ENCODE measurements around the gene MFSD11. TPM values are rescaled to one million over a fixed set of nuclear protein-coding genes. Genes with fewer than 3 reads are reported as not detected.
A peak's percentile ranks its signal among the peaks of the same experiment; 100 is the strongest.
"Not testable (repeated sequence)": the region's sequence is repeated elsewhere in the genome, so short reads cannot be mapped to it uniquely, and the experiment has no call there.

The MFSD11 gene
- total RNA-seq, 3 donors from 2014 or later: 14.6 to 16.6 (median 15.1) TPM

DNA sequence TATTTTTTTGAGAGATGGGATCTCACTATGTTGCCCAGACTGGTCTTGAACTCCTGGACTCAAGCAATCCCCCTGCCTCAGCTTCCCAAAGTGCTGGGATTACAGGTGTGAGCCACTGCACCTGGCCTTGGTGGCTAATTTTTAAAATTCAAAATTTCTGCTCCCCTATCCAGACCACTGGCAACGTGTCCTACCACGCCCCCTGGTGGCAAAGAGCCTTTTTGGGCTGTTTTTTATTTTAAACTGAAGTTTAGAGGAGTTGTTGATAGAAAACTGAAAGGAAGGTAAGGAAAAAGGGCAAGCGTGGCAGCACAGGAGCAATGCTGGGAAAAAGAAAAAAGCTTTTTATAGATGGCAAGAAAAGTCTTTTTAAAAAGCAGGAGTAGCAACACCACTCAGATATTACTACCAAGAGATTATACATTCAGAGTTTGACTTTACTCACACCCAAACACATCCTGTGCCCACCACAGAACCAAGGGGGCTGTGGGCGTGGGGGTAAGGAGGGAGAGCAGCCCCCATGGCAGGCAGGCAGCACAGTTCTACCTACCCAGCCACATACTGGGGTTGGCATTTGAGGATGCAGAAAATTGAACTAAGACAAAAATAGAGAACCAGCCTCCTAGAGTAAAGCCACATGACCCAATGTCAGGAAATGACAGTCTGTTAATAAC lies 23.0 kb upstream of the MFSD11 start:
- ATAC-seq (no peak), DNase-seq (peak; percentile 80)
- Mint-ChIP-seq H3K9me3 (no peaks in the 10 kb centered on the region), H3K27me3 (ENCODE audit: low read depth) (no peaks in the 10 kb centered on the region), H3K4me1 (ENCODE audit: low read depth) (peaks cover 41% of the 10 kb centered on the region), H3K4me3 (peak overlapping the region; percentile 45), H3K36me3 (ENCODE audit: insufficient read depth) (peaks cover 36% of the 10 kb centered on the region)

GRCh38 chr17:76715496-76715830 lies 22.5 kb upstream of the MFSD11 start:
- H3K4me3 Mint-ChIP-seq: no peak overlapping the region
- ATAC-seq (no peak), DNase-seq (no peak)

GRCh38 chr17:76716146-76716838 lies 21.6 kb upstream of the MFSD11 start:
- ATAC-seq: peak; percentile 83 to 89
- no peaks in the 10 kb centered on the region for H3K27me3 Mint-ChIP-seq (ENCODE audit: low read depth)
- H3K36me3 Mint-ChIP-seq (ENCODE audit: insufficient read depth): peaks cover 44% of the 10 kb centered on the region
- DNase-seq: peak; percentile 47
- H3K4me3 Mint-ChIP-seq: peak overlapping the region; percentile 20
- peaks cover 40% of the 10 kb centered on the region for H3K4me1 Mint-ChIP-seq (ENCODE audit: low read depth)
- no peaks in the 10 kb centered on the region for H3K9me3 Mint-ChIP-seq

More at GRCh38 chr17:76715496-76715830, 22.5 kb upstream of the MFSD11 start:
- Mint-ChIP-seq H3K9me3 (no peaks in the 10 kb centered on the region), H3K27me3 (ENCODE audit: low read depth) (no peaks in the 10 kb centered on the region), H3K4me1 (ENCODE audit: low read depth) (peaks cover 39% of the 10 kb centered on the region), H3K36me3 (ENCODE audit: insufficient read depth) (peaks cover 38% of the 10 kb centered on the region)

- no peak for ATAC-seq
- H3K4me3 Mint-ChIP-seq: no peak overlapping the region
- no peaks in the 10 kb centered on the region for H3K9me3 Mint-ChIP-seq
- H3K36me3 Mint-ChIP-seq (ENCODE audit: insufficient read depth): peaks cover 49% of the 10 kb centered on the region
- H3K4me1 Mint-ChIP-seq (ENCODE audit: low read depth): peaks cover 41% of the 10 kb centered on the region
- H3K27me3 Mint-ChIP-seq (ENCODE audit: low read depth): no peaks in the 10 kb centered on the region
- no peak for DNase-seq
Measured at GRCh38 chr17:76716839-76717215, 21.1 kb upstream of the MFSD11 start.

GRCh38 chr17:76718516-76718915 lies 19.4 kb upstream of the MFSD11 start:
- no peak overlapping the region for H3K4me3 Mint-ChIP-seq
- no peaks in the 10 kb centered on the region for H3K27me3 Mint-ChIP-seq (ENCODE audit: low read depth)
- H3K9me3 Mint-ChIP-seq: no peaks in the 10 kb centered on the region
- H3K4me1 Mint-ChIP-seq (ENCODE audit: low read depth): peaks cover 44% of the 10 kb centered on the region
- DNase-seq (no peak), ATAC-seq (no peak)
- H3K36me3 Mint-ChIP-seq (ENCODE audit: insufficient read depth): peaks cover 53% of the 10 kb centered on the region

DNA sequence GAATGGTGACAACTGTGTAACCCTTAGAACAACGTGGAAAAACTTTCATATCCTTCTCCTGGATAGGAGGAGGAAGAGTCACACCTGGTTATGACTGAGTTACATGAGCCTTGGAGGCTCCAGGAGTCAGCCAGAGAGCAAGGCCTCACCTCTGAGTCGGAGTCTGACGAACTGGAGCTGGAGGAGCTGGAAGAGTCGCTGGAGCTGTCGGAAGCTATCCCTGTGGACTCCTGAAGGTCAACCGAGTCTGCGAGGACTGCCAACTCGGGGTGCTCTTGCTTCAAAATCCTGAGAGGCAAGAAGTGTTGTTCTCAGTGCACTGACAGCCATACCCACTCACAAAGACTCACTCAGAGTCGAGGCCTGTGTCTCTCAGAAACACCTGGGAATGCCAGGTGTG lies 17.7 kb upstream of the MFSD11 start:
- DNase-seq (no peak), ATAC-seq (no peak)
- H3K4me3 Mint-ChIP-seq: no peak overlapping the region
- no peaks in the 10 kb centered on the region for H3K9me3 Mint-ChIP-seq
- H3K27me3 Mint-ChIP-seq (ENCODE audit: low read depth): no peaks in the 10 kb centered on the region
- H3K4me1 Mint-ChIP-seq (ENCODE audit: low read depth): peaks cover 39% of the 10 kb centered on the region
- peaks cover 45% of the 10 kb centered on the region for H3K36me3 Mint-ChIP-seq (ENCODE audit: insufficient read depth)

DNA sequence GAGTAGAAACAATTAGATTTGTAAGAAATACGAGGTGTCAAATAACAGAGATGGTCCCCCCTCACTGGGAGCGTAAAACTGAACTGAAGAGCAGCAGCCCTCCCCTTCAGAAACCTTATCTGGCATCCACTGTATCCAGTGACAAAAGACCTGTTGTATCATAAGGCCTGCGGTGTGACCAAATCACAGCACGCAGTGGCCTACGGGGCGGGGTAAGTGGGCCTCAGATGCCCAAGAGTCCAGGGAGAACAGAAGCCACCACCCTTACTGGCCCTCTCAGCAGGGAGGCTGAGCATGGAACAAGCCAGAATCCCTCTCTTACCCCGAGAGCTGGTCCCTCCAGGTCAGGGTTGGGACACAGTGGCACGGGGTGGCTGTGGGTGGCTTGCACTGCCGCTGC lies 17.0 kb upstream of the MFSD11 start:
- Mint-ChIP-seq H3K27me3 (ENCODE audit: low read depth) (no peaks in the 10 kb centered on the region), H3K9me3 (no peaks in the 10 kb centered on the region), H3K4me3 (no peak overlapping the region), H3K36me3 (ENCODE audit: insufficient read depth) (peaks cover 42% of the 10 kb centered on the region), H3K4me1 (ENCODE audit: low read depth) (peaks cover 37% of the 10 kb centered on the region)
- ATAC-seq: no peak
- DNase-seq: no peak

- peak overlapping the region; percentile 4 for H3K4me3 Mint-ChIP-seq
- no peaks in the 10 kb centered on the region for H3K9me3 Mint-ChIP-seq
- no peaks in the 10 kb centered on the region for H3K27me3 Mint-ChIP-seq (ENCODE audit: low read depth)
- H3K4me1 Mint-ChIP-seq (ENCODE audit: low read depth): peaks cover 32% of the 10 kb centered on the region
- no peak for DNase-seq
- peaks cover 37% of the 10 kb centered on the region for H3K36me3 Mint-ChIP-seq (ENCODE audit: insufficient read depth)
- no peak for ATAC-seq
Measured at GRCh38 chr17:76721463-76721862, 16.5 kb upstream of the MFSD11 start.

DNA sequence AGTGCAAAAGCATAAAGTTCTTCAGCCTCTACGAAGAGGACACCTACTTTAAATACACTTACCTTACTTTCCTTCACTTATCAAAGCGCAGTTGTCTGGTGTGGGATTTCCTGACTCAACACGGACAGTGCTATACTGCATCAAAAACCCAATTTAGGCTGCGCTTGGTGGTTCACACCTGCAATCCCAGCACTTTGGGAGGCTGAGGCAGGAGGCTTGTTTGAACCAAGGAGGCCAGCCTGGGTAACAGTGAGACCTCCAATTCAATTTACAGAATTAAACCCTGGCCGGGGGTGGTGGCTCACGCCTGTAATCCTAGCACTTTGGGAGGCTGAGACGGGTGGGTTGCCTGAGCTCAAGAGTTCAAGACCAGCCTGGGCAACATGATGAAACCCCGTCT lies 15.6 kb upstream of the MFSD11 start:
- Mint-ChIP-seq H3K36me3 (ENCODE audit: insufficient read depth) (peaks cover 36% of the 10 kb centered on the region), H3K9me3 (no peaks in the 10 kb centered on the region), H3K27me3 (ENCODE audit: low read depth) (no peaks in the 10 kb centered on the region), H3K4me3 (no peak overlapping the region), H3K4me1 (ENCODE audit: low read depth) (peaks cover 29% of the 10 kb centered on the region)
- ATAC-seq (no peak), DNase-seq (no peak)

GRCh38 chr17:76722977-76723376 lies 14.9 kb upstream of the MFSD11 start:
- Mint-ChIP-seq H3K4me1 (ENCODE audit: low read depth) (peaks cover 32% of the 10 kb centered on the region), H3K36me3 (ENCODE audit: insufficient read depth) (peaks cover 34% of the 10 kb centered on the region), H3K4me3 (peak overlapping the region; percentile 37)
- ATAC-seq; H3K9me3 Mint-ChIP-seq; DNase-seq; H3K27me3 Mint-ChIP-seq (ENCODE audit: low read depth): not testable (repeated sequence)

GRCh38 chr17:76723812-76724211 lies 14.1 kb upstream of the MFSD11 start:
- H3K36me3 Mint-ChIP-seq (ENCODE audit: insufficient read depth): peaks cover 28% of the 10 kb centered on the region
- no peaks in the 10 kb centered on the region for H3K9me3 Mint-ChIP-seq
- no peaks in the 10 kb centered on the region for H3K27me3 Mint-ChIP-seq (ENCODE audit: low read depth)
- peaks cover 37% of the 10 kb centered on the region for H3K4me1 Mint-ChIP-seq (ENCODE audit: low read depth)
- H3K4me3 Mint-ChIP-seq: no peak overlapping the region
- ATAC-seq (no peak), DNase-seq (no peak)

DNA sequence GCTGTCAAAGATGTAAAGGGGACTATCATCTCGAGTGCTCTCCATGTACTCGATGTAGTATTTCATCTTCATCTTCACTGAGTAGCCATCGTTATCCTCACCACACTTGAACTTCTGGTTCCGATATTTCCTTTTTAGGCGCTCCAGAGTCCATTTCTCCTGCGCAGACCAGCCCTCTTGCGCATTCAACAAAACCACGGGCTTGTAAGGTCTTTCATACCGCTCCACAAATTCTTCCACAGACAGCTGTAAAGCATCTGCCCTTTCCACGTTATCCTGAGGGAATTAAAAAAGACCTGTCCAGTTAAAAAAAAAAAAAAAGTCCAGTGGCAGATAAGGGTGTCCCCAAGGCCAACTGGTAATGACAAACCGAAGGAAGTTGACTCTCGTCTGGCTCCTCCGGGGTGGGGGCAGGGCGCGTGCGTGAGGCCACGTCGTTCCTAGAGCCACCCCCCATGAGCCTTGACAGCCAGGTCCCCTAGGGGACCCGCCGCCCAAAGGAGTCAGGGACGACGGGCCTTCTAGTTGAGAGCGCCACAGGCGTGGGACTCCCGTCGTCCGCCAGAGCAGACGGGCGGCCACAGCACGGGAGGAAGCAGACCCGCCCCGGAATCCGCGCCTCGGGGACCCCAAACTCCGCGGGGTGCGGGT lies 12.2 kb upstream of the MFSD11 start:
- H3K4me3 Mint-ChIP-seq: peak overlapping the region; percentile 98
- no peaks in the 10 kb centered on the region for H3K27me3 Mint-ChIP-seq (ENCODE audit: low read depth)
- no peaks in the 10 kb centered on the region for H3K9me3 Mint-ChIP-seq
- peak; percentile 63 for DNase-seq
- peaks cover 48% of the 10 kb centered on the region for H3K4me1 Mint-ChIP-seq (ENCODE audit: low read depth)
- H3K36me3 Mint-ChIP-seq (ENCODE audit: insufficient read depth): peaks cover 22% of the 10 kb centered on the region
- peak; percentile 42 to 46 for ATAC-seq

DNA sequence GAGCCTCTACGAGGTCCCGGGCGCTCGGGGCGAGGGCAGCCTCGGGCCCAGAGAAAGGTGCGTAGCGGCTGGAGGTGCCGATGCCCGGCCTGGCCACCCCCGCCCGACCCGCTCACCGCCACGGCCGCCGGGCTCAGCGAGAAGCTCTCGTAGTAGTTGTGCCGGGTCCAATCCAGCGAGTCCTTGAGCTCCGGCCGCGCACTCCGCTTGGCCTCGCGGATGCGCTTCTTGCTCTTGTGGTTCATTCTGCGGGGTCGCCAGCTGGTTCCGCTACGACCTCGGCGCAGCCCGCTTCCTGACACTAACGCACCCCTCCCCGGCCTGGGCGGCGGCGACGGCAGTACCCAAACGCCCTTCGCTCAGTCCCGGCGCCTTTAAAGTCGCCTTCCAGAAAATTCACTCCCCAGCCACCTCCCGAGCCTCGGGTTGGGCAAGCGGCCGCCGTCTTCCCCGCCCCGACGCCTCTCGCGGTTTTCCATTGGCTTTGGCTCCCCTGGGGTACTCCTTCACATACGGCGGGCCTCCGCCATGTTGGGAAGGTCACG lies 11.6 kb upstream of the MFSD11 start, which contains the start of gene JMJD6:
JMJD6 (minus strand) TSS at position 376 of the 545 bp plus-strand sequence; CDS start at position 245, 131 bp downstream.
- Mint-ChIP-seq H3K36me3 (ENCODE audit: insufficient read depth) (peaks cover 20% of the 10 kb centered on the region), H3K9me3 (no peaks in the 10 kb centered on the region), H3K4me1 (ENCODE audit: low read depth) (peaks cover 47% of the 10 kb centered on the region), H3K4me3 (peak within 1 kb of the TSS; percentile 98), H3K27me3 (ENCODE audit: low read depth) (no peaks in the 10 kb centered on the region)
- DNase-seq (peak; percentile 92), ATAC-seq (peak; percentile 89 to 90)
